Tracheal epithelial cell (primary cell): ENCODE data around the gene ZNRF2. TPM values are rescaled to one million over a fixed set of nuclear protein-coding genes. Genes with fewer than 3 reads are reported as not detected.

Experiments
- total RNA-seq: library from RNA; depleted of rRNA; stranded (reverse); fragments of >200 nt; gene quantifications from 2 replicates; pipeline ENCODE4 v1.2.1, GENCODE V29; 2014

ZNRF2 gene
- total RNA-seq, result 25.4 and 45.5 TPM in 2 replicates

DNA sequence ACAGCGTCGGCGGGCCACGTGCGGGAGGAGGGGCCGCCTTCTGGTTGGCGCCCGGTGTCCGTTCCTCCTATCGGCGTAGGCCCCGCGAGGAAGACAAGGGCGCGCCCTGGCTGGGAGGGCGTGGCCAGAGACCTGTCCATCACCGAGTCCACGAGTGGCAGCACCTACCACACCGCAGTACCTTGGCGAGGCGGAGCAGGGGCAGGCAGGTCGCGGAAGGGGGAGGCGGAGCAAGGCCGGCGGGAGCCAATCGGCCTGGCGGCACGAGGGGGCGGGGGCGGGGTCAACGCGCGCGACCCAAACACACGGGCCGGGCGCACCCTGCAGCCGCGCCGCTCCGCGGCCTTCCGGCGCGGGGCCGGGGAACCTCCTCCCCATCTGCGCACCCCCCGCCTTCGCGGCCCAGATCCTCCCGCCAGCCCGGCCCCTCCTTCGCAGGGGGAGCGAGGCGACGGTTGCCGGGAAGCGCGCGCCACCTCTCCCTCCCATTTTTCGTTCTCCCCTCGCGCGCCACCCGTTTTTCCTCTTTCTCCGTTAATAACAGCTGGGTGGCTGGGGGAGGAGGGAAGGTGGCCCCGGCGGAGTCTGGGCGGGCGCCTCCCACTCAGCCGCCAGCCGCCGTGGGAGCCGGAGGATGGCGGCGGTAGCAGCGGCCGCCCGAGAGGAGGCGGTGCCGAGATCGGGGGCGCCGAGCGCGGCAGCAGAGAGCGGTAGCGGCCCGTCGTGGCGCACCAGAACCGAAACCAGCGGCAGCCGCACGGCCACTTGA lies at the start of gene ZNRF2:
Gene ZNRF2 (plus strand): TSS at position 300 of the 769 bp plus-strand sequence. CDS start 761 bp downstream, outside the sequence.

Other genes starting within 250 kb of the ZNRF2 start
- 14.3 and 20.2 TPM in 2 replicates for gene MTURN, start 149.6 kb upstream of the ZNRF2 start, total RNA-seq
- 4.9 and 7.5 TPM in 2 replicates for gene NOD1, start 194.2 kb downstream of the ZNRF2 start, total RNA-seq
- 36.9 and 50.8 TPM in 2 replicates for gene GGCT, start 220.2 kb downstream of the ZNRF2 start, total RNA-seq